ENCODE data around the gene ZC3H18. TPM values are rescaled to one million over a fixed set of nuclear protein-coding genes. Genes with fewer than 3 reads are reported as not detected.

The ZC3H18 gene
- total and polyA plus RNA-seq, 3 experiments from 2014 or later = 21.6 to 102 (median 91.4) TPM

GRCh38 chr16:88656291-88656980 is 86.2 kb downstream of the ZC3H18 start:
- no peaks in the 10 kb centered on the region for H3K27me3 ChIP-seq (ENCODE audit: insufficient read depth, low read length, poor library complexity, severe bottlenecking)
- no peaks in the 10 kb centered on the region for H3K9me3 ChIP-seq (ENCODE audit: low read length)
- Mint-ChIP-seq H3K27me3 (no peaks in the 10 kb centered on the region), H3K27ac (no peak overlapping the region), H3K4me1 (peaks cover 6 to 15% (median 8%) of the 10 kb centered on the region in 3 donors), H3K9me3 (no peaks in the 10 kb centered on the region), H3K4me3 (no peak overlapping the region), H3K36me3 (peaks cover 0 to 34% (median 0%) of the 10 kb centered on the region in 3 donors)
- H3K4me1 ChIP-seq (ENCODE audit: insufficient read depth, low read length) = peaks cover 7% of the 10 kb centered on the region
- no peak for DNase-seq
- no peak overlapping the region for H3K4me3 ChIP-seq (ENCODE audit: low read length)
- H3K27ac ChIP-seq (ENCODE audit: low read depth, low read length) = no peak overlapping the region
- CTCF ChIA-PET = interaction anchor here (1.5 kb wide), 1 partner anchor 25 kb away, joined by 3 read pairs; no protein-coding TSS in a partner anchor
- no peaks in the 10 kb centered on the region for H3K36me3 ChIP-seq (ENCODE audit: insufficient read depth, low read length)
- POLR2A ChIA-PET = no interaction called here

GRCh38 chr16:88657371-88657770 is 87.2 kb downstream of the ZC3H18 start:
- Histone ChIP-seq H3K36me3 (ENCODE audit: insufficient read depth, low read length) (no peaks in the 10 kb centered on the region), H3K4me1 (ENCODE audit: insufficient read depth, low read length) (peaks cover 6% of the 10 kb centered on the region), H3K9me3 (ENCODE audit: low read length) (no peaks in the 10 kb centered on the region), H3K4me3 (ENCODE audit: low read length) (no peak overlapping the region), H3K27ac (ENCODE audit: low read depth, low read length) (no peak overlapping the region), H3K27me3 (ENCODE audit: insufficient read depth, low read length, poor library complexity, severe bottlenecking) (no peaks in the 10 kb centered on the region)
- CTCF ChIA-PET = interaction anchor here (1.5 kb wide), 1 partner anchor 24 kb away, joined by 3 read pairs; no protein-coding TSS in a partner anchor
- POLR2A ChIA-PET = no interaction called here
- no peak for DNase-seq
- Mint-ChIP-seq H3K36me3 (peaks cover 0 to 37% (median 0%) of the 10 kb centered on the region in 3 donors), H3K4me1 (peaks cover 10 to 15% (median 14%) of the 10 kb centered on the region in 3 donors), H3K4me3 (no peak overlapping the region), H3K27ac (no peak overlapping the region), H3K9me3 (no peaks in the 10 kb centered on the region), H3K27me3 (no peaks in the 10 kb centered on the region)

- Histone ChIP-seq H3K4me3 (ENCODE audit: low read length) (no peak overlapping the region), H3K36me3 (ENCODE audit: insufficient read depth, low read length) (no peaks in the 10 kb centered on the region), H3K27me3 (ENCODE audit: insufficient read depth, low read length, poor library complexity, severe bottlenecking) (no peaks in the 10 kb centered on the region), H3K9me3 (ENCODE audit: low read length) (no peaks in the 10 kb centered on the region), H3K4me1 (ENCODE audit: insufficient read depth, low read length) (peaks cover 6% of the 10 kb centered on the region), H3K27ac (ENCODE audit: low read depth, low read length) (no peak overlapping the region)
- no peaks in the 10 kb centered on the region for H3K27me3 Mint-ChIP-seq
- peaks cover 0 to 40% (median 0%) of the 10 kb centered on the region in 3 donors for H3K36me3 Mint-ChIP-seq
- H3K27ac Mint-ChIP-seq = peak overlapping the region in 1 of 8 donors; percentile 47
- DNase-seq = no peak
- no peaks in the 10 kb centered on the region for H3K9me3 Mint-ChIP-seq
- CTCF ChIA-PET = no interaction called here
- H3K4me3 Mint-ChIP-seq = no peak overlapping the region
- POLR2A ChIA-PET = no interaction called here
- H3K4me1 Mint-ChIP-seq = peaks cover 10 to 19% (median 15%) of the 10 kb centered on the region in 3 donors
Observed at GRCh38 chr16:88658714-88659113, 88.5 kb downstream of the ZC3H18 start.

- ChIA-PET CTCF (no interaction called here), POLR2A (no interaction called here)
- H3K27ac Mint-ChIP-seq = peak overlapping the region in 1 of 8 donors; percentile 47
- peaks cover 11% of the 10 kb centered on the region for H3K4me1 ChIP-seq (ENCODE audit: insufficient read depth, low read length)
- H3K27me3 ChIP-seq (ENCODE audit: insufficient read depth, low read length, poor library complexity, severe bottlenecking) = no peaks in the 10 kb centered on the region
- H3K27me3 Mint-ChIP-seq = no peaks in the 10 kb centered on the region
- DNase-seq = no peak
- peaks cover 12 to 23% (median 15%) of the 10 kb centered on the region in 3 donors for H3K4me1 Mint-ChIP-seq
- H3K4me3 Mint-ChIP-seq = no peak overlapping the region
- no peak overlapping the region for H3K27ac ChIP-seq (ENCODE audit: low read depth, low read length)
- peaks cover 0 to 37% (median 0%) of the 10 kb centered on the region in 3 donors for H3K36me3 Mint-ChIP-seq
- no peaks in the 10 kb centered on the region for H3K9me3 Mint-ChIP-seq
- no peaks in the 10 kb centered on the region for H3K36me3 ChIP-seq (ENCODE audit: insufficient read depth, low read length)
- H3K9me3 ChIP-seq (ENCODE audit: low read length) = no peaks in the 10 kb centered on the region
- no peak overlapping the region for H3K4me3 ChIP-seq (ENCODE audit: low read length)
Observed at GRCh38 chr16:88659160-88659559, 89.0 kb downstream of the ZC3H18 start.

GRCh38 chr16:88661468-88661867 is 91.3 kb downstream of the ZC3H18 start:
- Mint-ChIP-seq H3K9me3 (no peaks in the 10 kb centered on the region), H3K4me1 (peaks cover 16 to 28% (median 20%) of the 10 kb centered on the region in 3 donors), H3K4me3 (peak overlapping the region; percentile 50 to 94 (median 86)), H3K36me3 (peaks cover 0 to 24% (median under 1%) of the 10 kb centered on the region in 3 donors), H3K27me3 (no peaks in the 10 kb centered on the region), H3K27ac (peak overlapping the region in 6 of 8 donors; percentile 48 to 94 (median 86))
- no peaks in the 10 kb centered on the region for H3K27me3 ChIP-seq (ENCODE audit: insufficient read depth, low read length, poor library complexity, severe bottlenecking)
- H3K4me1 ChIP-seq (ENCODE audit: insufficient read depth, low read length) = peaks cover 14% of the 10 kb centered on the region
- no peaks in the 10 kb centered on the region for H3K36me3 ChIP-seq (ENCODE audit: insufficient read depth, low read length)
- no peak for DNase-seq
- ChIA-PET CTCF (interaction anchor here (1.5 kb wide), 1 partner anchor 9 kb away, joined by 5 read pairs; no protein-coding TSS in a partner anchor), POLR2A (interaction anchor here (3.1 kb wide), 1 partner anchor 40 kb away, joined by 13 read pairs; no protein-coding TSS in a partner anchor)
- H3K27ac ChIP-seq (ENCODE audit: low read depth, low read length) = no peak overlapping the region
- H3K4me3 ChIP-seq (ENCODE audit: low read length) = no peak overlapping the region
- H3K9me3 ChIP-seq (ENCODE audit: low read length) = no peaks in the 10 kb centered on the region

- no peaks in the 10 kb centered on the region for H3K27me3 Mint-ChIP-seq
- DNase-seq = no peak
- no peaks in the 10 kb centered on the region for H3K36me3 ChIP-seq (ENCODE audit: insufficient read depth, low read length)
- peaks cover 0 to 20% (median 2%) of the 10 kb centered on the region in 3 donors for H3K36me3 Mint-ChIP-seq
- peak overlapping the region; percentile 57 to 94 (median 90) for H3K27ac Mint-ChIP-seq
- no peaks in the 10 kb centered on the region for H3K9me3 ChIP-seq (ENCODE audit: low read length)
- peak overlapping the region; percentile 77 to 94 (median 92) for H3K4me3 Mint-ChIP-seq
- peaks cover 14% of the 10 kb centered on the region for H3K4me1 ChIP-seq (ENCODE audit: insufficient read depth, low read length)
- no peaks in the 10 kb centered on the region for H3K9me3 Mint-ChIP-seq
- CTCF ChIA-PET = interaction anchor here (0.7 to 1.5 kb wide), 7 partner anchors 10 to 41 kb away, joined by 3 to 5 read pairs (median 3); no protein-coding TSS in a partner anchor
- H3K4me3 ChIP-seq (ENCODE audit: low read length) = peak overlapping the region; percentile 78
- peak overlapping the region; percentile 91 for H3K27ac ChIP-seq (ENCODE audit: low read depth, low read length)
- POLR2A ChIA-PET = interaction anchor here (1.2 to 3.1 kb wide), 2 partner anchors 29 to 39 kb away, joined by 3 to 13 read pairs; no protein-coding TSS in a partner anchor
- no peaks in the 10 kb centered on the region for H3K27me3 ChIP-seq (ENCODE audit: insufficient read depth, low read length, poor library complexity, severe bottlenecking)
- peaks cover 18 to 28% (median 20%) of the 10 kb centered on the region in 3 donors for H3K4me1 Mint-ChIP-seq
Observed at GRCh38 chr16:88662222-88662842, 92.1 kb downstream of the ZC3H18 start.

GRCh38 chr16:88662843-88663606 is 92.8 kb downstream of the ZC3H18 start, which contains the start of gene MVD:
MVD (minus strand) TSS chr16:88663091; CDS start chr16:88663080, 11 bp downstream.
- H3K27ac Mint-ChIP-seq = peak within 1 kb of the TSS; percentile 92 to 99 (median 96)
- DNase-seq = peak; percentile 94 to 98 (median 95)
- H3K4me1 ChIP-seq (ENCODE audit: insufficient read depth, low read length) = peaks cover 14% of the 10 kb centered on the region
- H3K27me3 Mint-ChIP-seq = no peaks in the 10 kb centered on the region
- ChIA-PET CTCF (interaction anchor here (0.7 to 1.6 kb wide), 10 partner anchors 11 to 43 kb away, joined by 3 to 5 read pairs (median 3); no protein-coding TSS in a partner anchor), POLR2A (interaction anchor here (1.1 to 3.1 kb wide), 3 partner anchors 30 to 43 kb away, joined by 3 to 13 read pairs (median 4); no protein-coding TSS in a partner anchor)
- H3K4me1 Mint-ChIP-seq = peaks cover 18 to 28% (median 20%) of the 10 kb centered on the region in 3 donors
- peak within 1 kb of the TSS; percentile 92 to 97 (median 94) for H3K4me3 Mint-ChIP-seq
- H3K9me3 ChIP-seq (ENCODE audit: low read length) = no peaks in the 10 kb centered on the region
- H3K36me3 Mint-ChIP-seq = peaks cover 0 to 17% (median 2%) of the 10 kb centered on the region in 3 donors
- H3K27ac ChIP-seq (ENCODE audit: low read depth, low read length) = peak within 1 kb of the TSS; percentile 91
- no peaks in the 10 kb centered on the region for H3K36me3 ChIP-seq (ENCODE audit: insufficient read depth, low read length)
- no peaks in the 10 kb centered on the region for H3K9me3 Mint-ChIP-seq
- H3K27me3 ChIP-seq (ENCODE audit: insufficient read depth, low read length, poor library complexity, severe bottlenecking) = no peaks in the 10 kb centered on the region
- peak within 1 kb of the TSS; percentile 78 for H3K4me3 ChIP-seq (ENCODE audit: low read length)
